Fibroblast of the conjunctiva (primary cell): ENCODE data around the gene DNASE1.
"Not testable (repeated sequence)": the region's sequence is repeated elsewhere in the genome, so short reads cannot be mapped to it uniquely, and the experiment has no call there.

Experiments used
- DNase-seq: peaks from one replicate; pipeline ENCODE4 v3.0.0-alpha.2; 2010; ENCODE audit warnings: low read depth

Gene DNASE1

GRCh38 chr16:3641801-3642396 lies 12.6 kb upstream of the DNASE1 start:
- no peak for DNase-seq

GRCh38 chr16:3642397-3643094 lies 11.9 kb upstream of the DNASE1 start:
- DNase-seq, result no peak

GRCh38 chr16:3643095-3643730 lies 11.3 kb upstream of the DNASE1 start:
- DNase-seq, result no peak

- no peak for DNase-seq
Measured at GRCh38 chr16:3645108-3645503, 9.4 kb upstream of the DNASE1 start.

- DNase-seq, result no peak
Measured at GRCh38 chr16:3645504-3646347, 8.8 kb upstream of the DNASE1 start.

- DNase-seq, result no peak
Measured at GRCh38 chr16:3646348-3646920, 8.1 kb upstream of the DNASE1 start.

- DNase-seq, result no peak
Measured at GRCh38 chr16:3650631-3651265, 3.7 kb upstream of the DNASE1 start.

GRCh38 chr16:3651461-3652372 lies 2.8 kb upstream of the DNASE1 start:
- no peak for DNase-seq

GRCh38 chr16:3652373-3653195 lies 1.9 kb upstream of the DNASE1 start:
- DNase-seq, result no peak

GRCh38 chr16:3655030-3655395 lies 522 bp downstream of the DNASE1 start:
- DNase-seq, result no peak

GRCh38 chr16:3655396-3656159 lies 1.1 kb downstream of the DNASE1 start:
- DNase-seq, result no peak

- not testable (repeated sequence) for DNase-seq
Measured at GRCh38 chr16:3656160-3656490, 1.6 kb downstream of the DNASE1 start.

GRCh38 chr16:3656491-3657468 lies 2.3 kb downstream of the DNASE1 start:
- no peak for DNase-seq

GRCh38 chr16:3659251-3659650 lies 4.8 kb downstream of the DNASE1 start:
- DNase-seq, result no peak

- no peak for DNase-seq
Measured at GRCh38 chr16:3661311-3661710, 6.8 kb downstream of the DNASE1 start.

- no peak for DNase-seq
Measured at GRCh38 chr16:3661922-3662321, 7.4 kb downstream of the DNASE1 start.

- DNase-seq, result no peak
Measured at GRCh38 chr16:3662601-3663000, 8.1 kb downstream of the DNASE1 start.
